HG03342 (cell line): Measurements from ENCODE around the gene TMEM184B.
"Not testable (repeated sequence)": the region's sequence is repeated elsewhere in the genome, so short reads cannot be mapped to it uniquely, and the experiment has no call there.

ENCODE experiments used
- ATAC-seq: cut with Tn5 transposase; IDR thresholded peaks from one replicate; pipeline ENCODE4 v1.9.1; 2021; ENCODE audit warnings: mild to moderate bottlenecking, moderate library complexity; ENCODE audit not compliant: unreplicated experiment

The TMEM184B gene

GRCh38 chr22:38249803-38250642 lies 22.8 kb downstream of the TMEM184B start:
- ATAC-seq = no peak

GRCh38 chr22:38249301-38249700 lies 23.5 kb downstream of the TMEM184B start:
- no peak for ATAC-seq

GRCh38 chr22:38248280-38248679 lies 24.5 kb downstream of the TMEM184B start:
- no peak for ATAC-seq

GRCh38 chr22:38247713-38248112 lies 25.1 kb downstream of the TMEM184B start:
- no peak for ATAC-seq

- no peak for ATAC-seq
These were observed 26.1 kb downstream of the TMEM184B start for GRCh38 chr22:38246692-38247091.

GRCh38 chr22:38246046-38246658 lies 26.7 kb downstream of the TMEM184B start:
- ATAC-seq = no peak

GRCh38 chr22:38244106-38244505 lies 28.7 kb downstream of the TMEM184B start:
- ATAC-seq = no peak

- ATAC-seq = no peak
These were observed 29.6 kb downstream of the TMEM184B start for GRCh38 chr22:38243007-38243765.

- ATAC-seq = no peak
These were observed 32.0 kb downstream of the TMEM184B start for GRCh38 chr22:38240734-38241252.

- ATAC-seq = no peak
These were observed 33.6 kb downstream of the TMEM184B start for GRCh38 chr22:38239101-38239761.

GRCh38 chr22:38238519-38239071 lies 34.2 kb downstream of the TMEM184B start:
- no peak for ATAC-seq

GRCh38 chr22:38236786-38237185 lies 36.0 kb downstream of the TMEM184B start:
- ATAC-seq = no peak

- ATAC-seq = no peak
These were observed 37.5 kb downstream of the TMEM184B start for GRCh38 chr22:38235240-38235850.

- ATAC-seq = not testable (repeated sequence)
These were observed 39.0 kb downstream of the TMEM184B start for GRCh38 chr22:38233856-38234255.

- ATAC-seq = no peak
These were observed 39.4 kb downstream of the TMEM184B start for GRCh38 chr22:38233427-38233826.

GRCh38 chr22:38232196-38232595 lies 40.6 kb downstream of the TMEM184B start:
- ATAC-seq = no peak

GRCh38 chr22:38230916-38231315 lies 41.9 kb downstream of the TMEM184B start:
- no peak for ATAC-seq

GRCh38 chr22:38230108-38230825 lies 42.5 kb downstream of the TMEM184B start:
- ATAC-seq = no peak
